Heart left ventricle (tissue), 16 donors: ENCODE measurements around the gene CELSR1. TPM values are rescaled to one million over a fixed set of nuclear protein-coding genes. Genes with fewer than 3 reads are reported as not detected.
A peak's percentile ranks its signal among the peaks of the same experiment; 100 is the strongest.

Experiments
- ATAC-seq, 4 donors: fragments of 200-7000 bp; cut with Tn5 transposase; one replicate each; pipeline ENCODE4 v1.9.1; 2020 to 2022; ENCODE audit warnings: moderate library complexity in 4 of 4, mild to moderate bottlenecking in 3 of 4, moderate number of reproducible peaks in 1 of 4
- DNase-seq, 5 donors: peaks; one replicate each; pipeline ENCODE4 v3.0.0-alpha.2; 2020
- H3K27ac ChIP-seq, 12 donors: fragments of 200-600 bp; sonication (generic) in 4 of 12; one replicate each; pipeline versions ENCODE4 v1.5.0 to v1.8.0; 2016 to 2022; ENCODE audit warnings: mild to moderate bottlenecking in 2 of 12
- H3K27me3 ChIP-seq, 9 donors: fragments of 200-600 bp; sonication (generic) in 2 of 9; one replicate each; pipeline versions ENCODE4 v1.5.1 to v1.8.0; 2016 to 2022; ENCODE audit warnings: mild to moderate bottlenecking in 3 of 9
- H3K36me3 ChIP-seq, 9 donors: fragments of 200-600 bp; sonication (generic) in 2 of 9; one replicate each; pipeline versions ENCODE4 v1.5.0 to v1.8.0; 2018 to 2022; ENCODE audit warnings: mild to moderate bottlenecking in 2 of 9
- H3K4me1 ChIP-seq, 12 donors: fragments of 200-600 bp; sonication (generic) in 4 of 12; one replicate each; pipeline versions ENCODE4 v1.5.0 to v1.8.0; 2016 to 2022; ENCODE audit warnings: mild to moderate bottlenecking in 3 of 12
- H3K4me3 ChIP-seq, 12 donors: fragments of 200-600 bp; sonication (generic) in 4 of 12; one replicate each; pipeline versions ENCODE4 v1.5.0 to v1.8.0; 2017 to 2022; ENCODE audit warnings: mild to moderate bottlenecking in 9 of 12, moderate library complexity in 4 of 12
- H3K9me3 ChIP-seq, 12 donors: fragments of 200-600 bp; sonication (generic) in 4 of 12; one replicate each; pipeline versions ENCODE4 v1.5.0 to v1.8.0; 2016 to 2022; ENCODE audit warnings: mild to moderate bottlenecking in 1 of 12
- CTCF ChIP-seq, 12 donors: fragments of 200-600 bp; sonication (generic) in 4 of 12; IDR thresholded peaks; one replicate each; pipeline versions ENCODE4 v1.5.0 to v1.8.0; 2018 to 2022; ENCODE audit warnings: antibody characterized with exemption in 12 of 12, mild to moderate bottlenecking in 5 of 12
- POLR2A ChIP-seq, 2 donors: fragments of 450-650 bp; IDR thresholded peaks; one replicate each; pipeline ENCODE4 v1.6.1; 2017; ENCODE audit warnings: antibody characterized with exemption in 2 of 2, mild to moderate bottlenecking in 2 of 2, moderate library complexity in 2 of 2
- WGBS, 4 donors: extraction: QIAGEN DNeasy Blood & Tissue Kit in 2 of 4; methylation state at CpG; one replicate each; pipeline versions ENCODE4 v1.1.5 to v1.1.7; 2013 to 2018; 5-methylcytosine and 5-hydroxymethylcytosine counted together
- intact Hi-C, 10 donors: fragments of 100-400 bp; cut with DNase I; formaldehyde crosslinking; loops; one replicate each; pipeline versions ENCODE4 v1.11.1 to v1.14.2; 2022
- polyA plus RNA-seq, 2 donors: library from polyadenylated mRNA; stranded (reverse); fragments of 200-250 nt; gene quantifications; one replicate each; pipeline ENCODE4 v1.2.3, GENCODE V29; 2013
- total RNA-seq, 9 donors: library from RNA; depleted of rRNA in 2 of 9; stranded (reverse); fragments of >200 nt in 2 of 9; fragmentation: NEBNext Ultra II Directional in 3 of 9; extraction: Animal tissue kit (Norgen Biotek cat#: 25700) in 3 of 9; gene quantifications; one replicate each; pipeline versions ENCODE4 v1.1.0 to v1.2.4, GENCODE V29; 2016 to 2023
- donor health status: ischemic (EF 13 %, LVEDD 7.1; RV severe dilation, severe dysfunction).
- donor health status: healthy with polysubstance abuse.
- donor health status: DM: no; HTN: yes; CAD: no.
- donor health status: DM: no; HTN: no; CAD: no.
- donor health status: ischemic (EF 25% LVEDD 6.9; RV normal size, moderate dysfunction).
- donor health status: ischemic (EF 25% LVEDD 5.7; RV mildly dilated, moderate dysfunction).
- donor health status: healthy.
- donor health status: DM: yes; HTN: yes; CAD: no.
- donor health status: ischemic (EF 35%, LVEDD 5.7; RV mildly dilated, moderate dysfunction).
- donor health status: nonischemic (EF 11% LVEDD 7.7; RV severe dilation, severe dysfunction).
- donor health status: DM: yes; HTN: yes; CAD: no.
- donor health status: PGD.
- donor health status: ischemic (EF 29% LVEDD 5.4; RV normal size, mild dysfunction).
- donor health status: nonischemic (EF 23%, LVEDD 6.1; RV moderate dilation, normal function).

Gene CELSR1
- total and polyA plus RNA-seq, 11 donors = 5.9 to 15.8 (median 11.9) TPM

- intact Hi-C loops = loop anchor here in 4 of 10 donors (5.0 to 10.0 kb wide), 5 partner anchors 45 to 445 kb away; partner anchors contain the start of gene CELSR1 (in 1 of the 4)
Measured at GRCh38 chr22:46359362-46359761, 178.1 kb downstream of the CELSR1 start.

GRCh38 chr22:46358766-46359165, 178.7 kb downstream of the CELSR1 start:
- 85 to 95% (median 92%) methylated on average over 6 of the region's 6 CpGs for WGBS, 4 donors
- no peak overlapping the region for H3K4me3 ChIP-seq
- no peak for TF ChIP-seq POLR2A (IDR thresholded peaks at IDR 0.05)
- TF ChIP-seq CTCF (IDR thresholded peaks at IDR 0.05) = no peak
- H3K27me3 ChIP-seq = no peaks in the 10 kb centered on the region
- ATAC-seq (no peak), DNase-seq (peak in 1 of 5 donors; percentile 24)
- peaks cover 0 to 12% (median 0%) of the 10 kb centered on the region in 12 donors for H3K9me3 ChIP-seq
- peaks cover 0 to 47% (median 32%) of the 10 kb centered on the region in 9 donors for H3K36me3 ChIP-seq
- peaks cover 0 to 28% (median 4%) of the 10 kb centered on the region in 12 donors for H3K4me1 ChIP-seq
- intact Hi-C loops = loop anchor here in 4 of 10 donors (5.0 to 10.0 kb wide), 5 partner anchors 46 to 446 kb away; partner anchors contain the start of gene CELSR1 (in 1 of the 4)
- H3K27ac ChIP-seq = no peak overlapping the region

More at GRCh38 chr22:46359362-46359761, 178.1 kb downstream of the CELSR1 start:
- peaks cover 0 to 22% (median under 1%) of the 10 kb centered on the region in 12 donors for H3K4me1 ChIP-seq
- no peak for ATAC-seq
- 90 to 100% (median 93%) methylated on average over 5 to 14 of the region's 14 CpGs for WGBS, 4 donors
- DNase-seq = peak in 2 of 5 donors; percentile 26 to 37
- H3K27me3 ChIP-seq = no peaks in the 10 kb centered on the region
- H3K27ac ChIP-seq = no peak overlapping the region
- no peak for TF ChIP-seq CTCF (IDR thresholded peaks at IDR 0.05)
- no peak for TF ChIP-seq POLR2A (IDR thresholded peaks at IDR 0.05)
- peaks cover 0 to 12% (median 0%) of the 10 kb centered on the region in 12 donors for H3K9me3 ChIP-seq
- H3K36me3 ChIP-seq = peaks cover 0 to 41% (median 26%) of the 10 kb centered on the region in 9 donors
- H3K4me3 ChIP-seq = no peak overlapping the region

- intact Hi-C loops = loop anchor here in 4 of 10 donors (5.0 to 10.0 kb wide), 5 partner anchors 47 to 447 kb away; partner anchors contain the start of gene CELSR1 (in 1 of the 4)
- H3K27me3 ChIP-seq = no peaks in the 10 kb centered on the region
- peaks cover 0 to 54% (median 40%) of the 10 kb centered on the region in 9 donors for H3K36me3 ChIP-seq
- H3K9me3 ChIP-seq = peaks cover 0 to 12% (median 0%) of the 10 kb centered on the region in 12 donors
- H3K4me3 ChIP-seq = no peak overlapping the region
- WGBS, 4 donors = 76 to 86% (median 82%) methylated on average over 13 to 19 of the region's 19 CpGs
- H3K4me1 ChIP-seq = peaks cover 0 to 35% (median 11%) of the 10 kb centered on the region in 12 donors
- H3K27ac ChIP-seq = no peak overlapping the region
- peak in 2 of 5 donors; percentile 24 to 64 for DNase-seq
- ATAC-seq = no peak
- TF ChIP-seq POLR2A (IDR thresholded peaks at IDR 0.05) (no peak), CTCF (IDR thresholded peaks at IDR 0.05) (no peak)
Measured at GRCh38 chr22:46357711-46358520, 179.5 kb downstream of the CELSR1 start.
